Measurements from ENCODE around the gene MBD2.

MBD2 gene

DNA sequence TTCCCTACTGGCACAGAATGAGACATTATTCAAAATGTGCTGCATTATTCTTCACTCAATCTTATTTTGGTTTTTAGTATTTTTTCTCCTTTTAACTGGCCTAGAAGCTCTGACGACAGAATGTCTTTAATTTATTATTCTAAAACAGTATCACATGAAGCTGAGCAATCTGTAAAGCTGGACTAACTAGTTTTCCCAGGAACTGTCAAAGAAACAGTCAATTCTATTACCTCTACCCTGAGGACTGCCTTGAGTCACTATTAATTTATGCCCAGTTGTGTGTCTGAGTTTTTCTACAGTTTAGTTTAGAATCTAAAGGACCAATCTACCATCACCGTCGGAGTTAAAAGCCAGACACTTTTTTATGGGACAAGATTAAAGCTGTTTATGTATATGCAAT, 31.6 kb downstream of the MBD2 start:
- no peak for DNase-seq

DNA sequence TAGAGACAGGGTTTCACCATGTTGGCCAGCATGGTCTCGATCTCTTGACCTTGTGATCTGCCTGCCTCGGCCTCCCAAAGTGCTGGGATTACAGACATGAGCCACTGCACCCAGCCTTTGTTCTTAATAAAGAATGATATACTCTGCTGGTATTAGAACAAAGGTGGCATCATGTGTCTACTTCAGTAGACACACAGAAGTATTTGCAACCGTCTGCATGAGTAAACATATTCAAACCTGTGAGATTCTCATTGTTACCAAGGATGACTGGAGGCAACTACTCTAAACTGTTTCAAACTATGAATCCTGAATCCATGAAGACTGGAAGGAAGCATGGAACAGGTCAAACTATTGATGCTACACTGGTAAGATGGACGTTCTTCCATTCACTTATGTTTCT, 32.1 kb downstream of the MBD2 start:
- no peak for DNase-seq

DNA sequence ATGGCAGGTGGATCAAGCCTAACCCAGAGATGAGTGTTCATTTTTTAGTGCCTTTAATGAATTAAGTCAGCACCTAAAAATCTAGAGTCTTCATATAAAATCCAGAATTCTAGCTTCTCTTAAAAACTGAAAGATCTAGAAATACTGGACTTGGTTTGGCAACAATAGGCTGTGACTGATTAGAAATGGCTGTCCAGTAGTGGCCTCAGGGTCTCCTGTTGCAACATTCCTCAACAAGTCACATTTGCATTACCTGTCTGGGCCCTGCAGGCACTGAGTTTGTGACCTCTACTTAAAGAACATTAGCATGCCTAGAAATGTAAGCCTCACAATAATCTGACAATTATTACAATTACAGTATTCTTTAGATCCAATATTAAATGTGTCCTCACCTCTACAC, 33.1 kb downstream of the MBD2 start:
- no peak for DNase-seq

DNA sequence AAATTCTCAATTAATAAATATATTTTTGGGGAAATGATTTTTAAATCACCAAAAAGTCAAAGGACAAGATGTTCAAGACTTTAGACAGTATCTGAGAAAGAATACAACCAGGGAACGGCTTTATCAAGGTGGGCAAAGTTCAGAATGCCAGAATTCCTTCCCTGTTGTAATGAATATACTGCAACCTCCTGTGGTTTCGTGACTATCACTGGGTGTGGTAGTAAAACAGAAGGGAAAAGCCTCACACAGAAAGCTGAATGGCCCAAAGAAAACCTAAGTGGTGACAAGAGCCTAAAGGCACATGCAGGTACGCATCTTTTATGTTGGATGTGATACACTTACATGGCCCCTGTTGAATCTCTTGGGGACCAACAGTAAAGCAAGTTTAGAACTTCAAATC, 37.1 kb downstream of the MBD2 start:
- DNase-seq: no peak

DNA sequence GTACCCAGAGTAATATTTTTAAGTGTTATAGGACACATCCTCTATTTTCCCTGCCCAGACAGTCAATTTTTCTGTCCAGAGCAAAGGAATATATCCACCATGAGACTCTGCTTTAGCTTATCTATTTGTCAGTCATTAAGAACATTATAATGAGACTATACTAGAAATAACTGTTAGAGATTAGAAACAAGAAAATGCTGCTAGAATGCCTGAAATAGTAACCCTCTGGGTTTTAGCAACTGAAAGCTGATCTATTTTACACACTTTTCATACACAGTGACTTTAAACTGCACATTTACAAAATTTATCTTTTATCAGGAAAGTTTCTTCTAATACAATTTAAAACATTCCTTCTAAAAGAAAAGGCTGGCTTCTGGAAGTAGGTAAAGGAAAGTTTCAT, 39.6 kb downstream of the MBD2 start:
- DNase-seq: no peak

DNA sequence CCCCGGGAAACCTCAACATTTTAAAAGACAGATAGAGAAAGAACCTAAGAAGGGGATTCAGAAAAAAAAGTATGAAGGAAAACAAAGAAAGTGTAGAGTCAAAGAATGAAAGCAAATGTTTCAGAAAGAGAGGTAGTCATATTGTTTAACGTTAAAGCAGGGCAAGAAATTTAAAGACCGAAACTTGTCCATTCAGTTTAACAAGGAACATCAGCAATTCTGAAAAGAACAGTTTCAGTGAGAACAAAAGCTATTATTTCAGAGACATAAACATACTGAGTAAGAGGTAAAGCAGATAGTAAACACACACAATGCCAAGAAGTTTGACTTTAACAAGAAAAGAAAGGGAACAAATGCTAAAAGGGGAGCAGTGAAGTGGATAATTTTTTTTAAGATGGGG, 41.1 kb downstream of the MBD2 start:
- DNase-seq: no peak

DNA sequence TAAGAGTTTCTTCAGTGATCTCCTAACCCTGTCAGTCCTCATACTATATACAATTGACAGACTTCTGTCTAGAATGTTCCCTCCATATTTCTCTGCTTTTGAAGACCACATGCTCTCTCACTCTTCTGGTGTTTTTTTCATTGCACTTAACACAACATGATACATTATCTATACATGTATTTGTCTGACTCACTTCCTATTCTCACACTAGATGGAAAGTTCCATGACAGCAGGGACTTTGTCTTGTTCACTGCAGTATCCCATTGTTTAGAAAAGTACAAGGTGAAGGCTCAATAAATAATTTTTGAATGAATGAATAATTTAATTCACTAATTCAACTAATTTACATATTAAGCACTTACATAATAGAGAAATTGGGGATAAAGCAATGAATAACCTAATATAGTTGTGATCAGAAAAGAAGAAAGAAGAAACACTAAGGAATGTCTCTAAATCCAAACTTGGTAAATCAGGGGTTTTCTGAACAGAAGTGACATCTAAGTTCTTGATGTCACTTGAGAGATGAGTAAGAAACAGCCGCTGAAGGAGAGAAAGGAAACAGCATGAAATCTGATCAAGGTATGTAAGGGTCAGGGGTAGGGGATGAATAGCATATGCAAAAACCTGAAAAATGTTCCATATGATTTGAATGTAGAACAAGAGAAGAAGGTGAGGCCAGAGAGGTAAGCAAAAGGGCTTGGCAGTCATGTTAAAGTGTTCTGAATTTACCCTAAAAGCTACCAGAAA, 42.4 kb downstream of the MBD2 start:
- no peak for DNase-seq

DNA sequence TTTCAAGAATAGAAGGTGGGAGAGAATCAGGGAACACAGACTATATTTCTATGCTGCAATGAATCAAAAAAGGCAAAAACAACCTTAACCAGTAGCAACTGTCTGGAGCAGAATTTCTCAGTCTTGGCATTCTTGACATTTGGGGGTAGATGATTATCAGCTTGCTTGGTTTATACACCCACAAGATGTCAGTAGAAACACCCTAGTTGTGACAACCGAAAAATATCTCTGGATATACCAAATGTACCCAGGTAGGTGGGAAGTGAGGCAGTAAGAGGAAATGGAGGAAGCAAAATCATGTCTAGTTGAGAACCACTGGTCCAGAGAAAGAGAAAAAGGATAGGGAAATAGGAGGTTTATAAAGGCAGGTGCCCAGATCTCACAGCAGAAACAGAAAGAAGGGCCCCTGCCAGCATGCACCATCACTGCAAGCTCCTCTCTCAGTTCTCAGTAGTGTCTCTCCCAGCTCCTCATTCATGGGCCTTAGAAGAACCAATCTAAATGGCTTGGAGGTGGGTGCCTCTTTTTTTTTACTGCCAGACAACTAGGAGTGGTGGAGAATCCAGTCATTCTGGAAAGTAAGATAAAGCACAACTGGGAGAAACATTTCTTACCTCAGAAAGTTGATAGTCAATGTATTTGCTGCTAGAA, 50.4 kb downstream of the MBD2 start:
- no peak for DNase-seq

DNA sequence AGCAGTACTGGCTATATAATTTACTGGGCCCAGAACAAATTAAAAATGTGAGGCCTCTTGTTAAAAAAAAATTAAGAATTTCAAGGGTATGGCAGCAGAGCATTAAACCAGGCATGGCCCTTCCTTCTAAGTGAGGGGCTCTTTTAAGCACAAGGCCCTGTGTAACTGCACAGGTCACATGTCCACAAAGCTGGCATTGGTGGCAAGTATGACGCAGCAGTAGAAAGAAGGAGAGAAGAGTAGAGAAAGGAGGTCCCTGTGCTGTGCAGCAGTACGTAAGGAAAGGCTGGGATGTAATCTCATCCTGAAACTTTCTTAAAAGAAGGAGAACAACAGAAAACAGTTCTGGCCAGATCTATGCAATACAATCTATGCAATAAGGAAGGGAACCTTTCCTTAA, 51.2 kb downstream of the MBD2 start:
- no peak for DNase-seq

DNA sequence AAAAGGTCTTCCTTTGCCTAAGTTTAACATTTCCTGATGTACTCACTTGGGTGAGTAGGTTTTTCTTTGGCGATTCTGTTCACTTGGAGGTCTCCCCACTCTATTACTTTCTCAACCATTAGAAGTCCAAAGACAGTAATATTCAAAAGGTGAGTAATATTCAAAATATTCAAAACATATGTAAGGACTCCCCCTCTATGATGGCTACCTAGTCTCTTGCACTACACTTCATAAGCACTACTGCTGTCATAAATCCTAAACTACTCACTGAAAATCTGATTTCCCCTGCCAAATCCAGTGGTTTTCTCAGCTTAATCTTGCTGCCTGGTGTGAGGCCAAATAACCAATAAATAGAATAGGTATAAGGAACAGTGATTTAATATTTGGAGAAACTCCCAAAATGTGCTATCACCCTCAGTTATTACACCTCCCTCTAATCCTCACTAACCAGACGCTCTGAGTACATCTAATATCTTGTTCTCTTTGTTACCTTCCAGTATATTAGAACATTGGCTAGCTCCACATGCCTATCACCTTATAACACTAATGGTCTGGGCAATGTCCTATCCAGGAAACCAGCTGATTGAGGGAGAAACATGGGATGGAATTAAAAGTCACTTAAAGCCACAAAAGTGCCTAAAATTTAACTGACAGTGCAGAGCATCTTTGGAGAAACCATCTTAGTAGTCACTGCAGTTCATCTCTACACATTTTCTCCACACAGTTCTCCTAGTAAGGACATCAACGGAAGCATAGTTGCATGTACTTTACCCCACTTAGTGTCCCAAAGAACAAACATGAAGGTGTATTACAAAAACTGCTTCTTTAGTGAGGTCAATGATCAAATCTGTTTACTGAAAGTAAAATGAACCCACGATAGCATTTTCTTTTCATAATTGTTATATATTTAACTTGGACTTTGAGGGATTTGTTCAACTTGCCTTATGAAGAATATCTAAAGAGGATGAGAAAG, 54.8 kb downstream of the MBD2 start:
- DNase-seq: no peak

DNA sequence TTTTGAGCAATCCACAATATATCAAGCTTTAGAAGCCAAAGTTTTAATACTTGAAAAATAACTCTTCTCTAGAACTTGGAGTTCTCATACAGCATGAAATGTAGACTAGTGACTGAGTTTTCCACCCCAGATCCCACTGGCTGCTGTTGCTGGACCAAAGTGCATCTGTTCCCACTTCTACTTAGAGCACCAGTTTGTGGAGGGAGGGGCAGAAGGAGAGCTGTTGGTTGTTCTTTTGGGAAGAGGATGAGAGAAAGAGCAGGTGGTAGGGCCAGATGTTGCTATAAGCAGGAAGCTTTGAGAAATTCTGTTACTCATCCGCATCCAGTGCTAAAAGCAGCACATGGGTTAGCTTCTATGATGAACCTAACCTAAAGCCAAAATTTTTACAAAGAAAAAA, 59.0 kb downstream of the MBD2 start:
- no peak for DNase-seq

DNA sequence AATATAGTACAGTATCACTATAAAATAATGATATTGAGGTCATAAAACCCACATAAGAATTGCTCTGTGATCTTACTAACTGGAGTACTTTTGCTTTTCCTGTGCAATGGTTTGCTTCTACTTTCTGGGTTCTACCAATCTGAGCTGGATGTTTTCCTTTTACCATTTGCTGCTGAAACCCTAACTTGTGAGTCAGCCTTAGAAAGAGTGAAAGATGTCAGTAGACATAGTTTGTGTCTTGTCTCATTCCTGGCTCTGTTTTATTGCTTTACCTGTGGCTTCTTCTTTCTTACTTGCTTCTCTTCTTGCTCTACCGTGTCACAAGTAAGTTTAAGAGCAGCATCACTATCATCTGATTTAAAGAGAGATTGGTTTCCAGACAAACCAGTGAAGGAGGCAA, 61.0 kb downstream of the MBD2 start:
- DNase-seq: no peak

DNA sequence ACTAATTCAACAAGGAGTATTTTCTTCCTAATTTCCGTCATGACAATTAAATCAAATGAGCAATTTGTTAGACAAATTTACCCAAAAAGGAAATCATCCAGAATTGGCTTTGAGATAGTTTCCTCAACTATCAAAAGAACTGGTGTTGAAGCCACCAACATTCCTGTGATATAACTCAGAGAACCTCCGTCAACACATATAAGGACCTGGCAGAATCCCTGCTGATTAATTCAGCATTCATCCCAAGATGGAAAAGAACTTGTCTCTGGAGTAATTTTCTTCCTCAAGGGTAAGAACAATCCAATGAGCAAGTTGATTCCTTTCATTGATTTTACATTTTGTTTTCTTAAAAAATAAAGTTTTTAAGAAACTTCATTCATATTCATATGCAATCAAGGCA, 62.0 kb downstream of the MBD2 start:
- no peak for DNase-seq

DNA sequence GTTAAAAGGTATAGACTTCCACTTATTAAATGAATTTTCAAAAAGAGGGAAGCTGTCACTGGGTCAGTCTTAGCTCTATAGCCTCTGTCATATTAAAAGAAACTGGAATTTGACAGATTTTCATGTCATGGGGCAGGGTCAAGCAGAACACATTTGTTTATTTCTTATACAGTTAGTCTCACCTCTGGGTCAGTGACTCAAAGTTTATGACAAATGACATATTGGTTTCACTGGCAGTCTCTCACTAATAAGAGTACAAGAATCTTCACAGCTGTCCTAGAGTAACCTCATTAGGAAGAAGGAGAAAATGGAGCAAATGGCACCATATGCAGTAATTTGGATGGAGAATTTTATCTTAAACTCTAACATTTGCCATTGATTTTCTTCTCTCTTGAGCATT, 63.2 kb downstream of the MBD2 start:
- DNase-seq: no peak

DNA sequence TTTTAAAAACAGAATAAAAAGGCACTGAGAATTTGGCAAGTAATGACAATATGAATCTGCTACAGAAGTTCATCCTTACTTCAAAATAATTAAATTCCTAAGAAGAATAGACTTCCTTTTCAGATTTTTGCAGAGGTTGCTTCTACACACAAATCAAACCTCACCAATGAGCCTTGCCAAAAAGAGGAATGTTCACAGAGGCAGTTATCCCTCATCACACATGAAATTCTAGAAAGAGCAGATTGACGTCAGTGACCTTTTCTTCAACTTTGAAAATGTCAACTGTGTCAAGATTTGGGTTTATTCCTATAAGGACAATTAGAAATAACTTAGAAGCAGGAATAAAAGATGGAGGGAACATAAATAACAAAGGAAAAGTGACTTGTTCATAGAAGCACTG, 64.6 kb downstream of the MBD2 start:
- DNase-seq: no peak

DNA sequence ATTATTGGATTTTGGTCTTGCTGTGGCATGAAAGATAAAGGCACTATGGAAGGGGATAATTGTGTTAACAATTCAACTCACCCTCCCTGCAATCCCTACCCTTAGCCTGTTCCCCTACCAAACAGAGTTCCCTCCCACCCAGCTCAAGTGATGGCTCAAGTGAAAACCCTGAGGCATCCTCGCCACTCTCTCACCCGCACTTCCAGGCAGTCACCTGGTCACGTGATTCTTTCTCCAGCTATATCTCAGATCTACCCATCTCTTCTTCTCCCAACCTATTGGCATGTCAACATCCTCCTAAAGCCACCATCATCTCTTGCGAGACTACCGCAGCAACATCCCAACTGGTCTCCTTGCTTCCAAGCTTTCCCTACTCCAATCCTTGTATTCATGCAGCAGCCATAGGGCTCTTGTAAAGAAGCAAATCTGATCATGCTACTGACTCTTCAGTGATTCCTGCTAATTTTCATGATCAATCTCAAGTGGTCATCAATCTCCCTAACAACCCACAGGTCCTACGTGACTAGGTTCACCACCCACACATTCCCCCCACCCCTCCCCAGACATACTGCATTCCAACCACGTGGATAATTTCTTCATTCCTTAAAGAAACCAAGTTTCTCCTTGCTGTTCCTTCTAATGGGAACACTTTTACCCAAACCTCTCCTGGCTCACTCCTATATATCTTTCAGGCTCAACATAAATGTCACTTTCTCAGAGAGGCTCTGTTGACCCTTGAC, 66.7 kb downstream of the MBD2 start:
- DNase-seq: no peak

DNA sequence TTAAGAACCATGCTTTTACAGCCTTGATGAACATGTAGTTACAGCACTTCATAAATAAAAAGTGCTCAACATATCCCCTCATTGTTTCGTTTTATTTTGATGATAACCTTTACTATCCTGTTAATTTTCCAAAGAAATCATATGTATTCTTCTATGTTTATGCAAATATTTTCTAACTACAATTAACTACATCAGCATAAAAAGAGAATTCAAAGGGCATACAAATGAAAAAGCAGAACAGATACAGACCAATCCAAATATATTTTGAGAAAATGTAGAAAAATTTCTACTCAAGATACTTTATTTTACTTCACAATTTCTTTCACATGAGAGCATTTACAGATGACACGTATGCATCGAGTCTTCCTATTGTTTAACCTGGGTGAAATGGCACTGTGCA, 69.1 kb downstream of the MBD2 start:
- DNase-seq: no peak

DNA sequence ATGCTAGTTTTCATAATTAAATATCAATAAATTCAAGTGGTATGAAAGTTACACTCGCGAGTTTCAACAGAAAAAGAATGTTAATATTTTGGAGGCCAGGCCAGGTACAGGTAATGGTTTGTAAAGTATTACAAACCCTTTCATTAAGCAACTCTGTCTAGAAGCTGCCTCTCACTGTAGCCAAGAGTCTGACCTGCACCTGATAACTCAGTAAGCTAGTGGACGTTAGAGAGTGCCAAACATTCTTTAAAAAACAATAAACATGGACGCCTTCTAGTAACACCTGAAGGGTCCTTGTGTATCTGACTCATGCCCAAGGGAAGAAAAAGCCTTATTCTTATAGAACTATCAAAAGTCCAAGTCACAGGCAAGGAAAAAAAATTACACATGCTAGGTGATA, 70.2 kb downstream of the MBD2 start:
- no peak for DNase-seq

DNA sequence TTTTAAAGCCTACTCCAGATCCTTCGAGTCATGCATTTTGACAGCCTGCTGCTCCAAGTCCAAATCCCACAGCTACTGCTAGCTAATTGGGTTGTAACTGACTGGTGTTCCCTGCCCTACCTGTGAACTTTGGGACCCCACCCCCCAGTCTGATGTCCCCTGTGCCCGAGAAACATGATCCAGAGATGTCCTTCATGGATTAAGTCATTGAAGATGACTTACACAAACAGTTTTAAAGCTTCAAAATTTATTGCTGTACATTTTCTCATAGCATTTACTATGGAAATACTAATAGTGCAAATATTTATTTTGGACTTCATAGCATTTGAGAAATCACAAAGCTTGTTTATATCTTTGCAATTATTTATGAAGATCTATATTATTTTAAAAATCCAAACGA, 73.1 kb downstream of the MBD2 start:
- no peak for DNase-seq

DNA sequence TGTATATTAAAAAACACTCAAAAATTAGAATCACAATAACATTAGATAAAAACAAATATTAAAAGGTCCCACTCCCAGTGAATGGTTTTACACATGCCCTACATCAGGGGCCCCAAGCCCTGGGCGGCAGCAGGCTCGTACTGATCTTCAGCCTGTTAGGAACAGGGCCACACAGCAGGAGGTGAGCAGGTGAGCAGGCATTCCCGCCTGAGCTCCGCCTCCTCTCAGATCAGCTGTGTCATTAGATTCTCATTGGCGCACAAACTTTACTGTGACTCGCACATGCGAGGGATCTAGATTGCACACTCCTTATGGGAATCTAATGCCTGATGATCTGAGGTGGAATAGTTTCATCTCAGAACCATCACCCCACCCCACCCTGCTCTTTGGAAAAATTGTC, 74.2 kb downstream of the MBD2 start:
- DNase-seq: no peak

DNA sequence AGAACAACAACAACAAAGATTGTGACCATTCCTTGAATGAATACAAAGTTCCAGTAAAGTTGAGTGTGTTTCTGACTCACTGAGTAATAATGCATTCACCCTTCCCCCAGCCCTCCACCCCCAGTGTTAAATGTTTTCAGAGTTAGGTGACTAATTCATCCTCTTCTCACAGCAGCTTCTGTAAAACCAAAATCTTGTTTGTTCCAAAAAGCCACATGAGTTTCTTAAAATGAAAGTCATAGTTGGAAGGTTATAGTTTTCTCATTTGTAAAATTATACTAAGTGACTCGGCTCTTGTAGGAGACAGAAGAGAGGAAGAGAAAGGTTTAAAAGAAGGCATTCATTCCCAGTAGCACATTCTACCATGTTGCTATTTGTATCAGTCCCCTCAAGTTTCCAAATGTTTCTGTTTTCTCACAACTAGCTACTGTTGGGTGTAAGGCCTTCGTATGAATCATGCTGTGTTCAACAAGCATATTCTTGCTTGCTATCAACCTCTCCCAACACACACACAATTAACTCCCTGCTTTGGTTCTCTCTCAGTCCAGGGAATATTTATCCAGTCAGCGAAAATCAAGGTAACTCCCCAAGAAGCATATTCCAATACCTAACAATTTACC, 75.3 kb downstream of the MBD2 start:
- peak; percentile 76 for DNase-seq

DNA sequence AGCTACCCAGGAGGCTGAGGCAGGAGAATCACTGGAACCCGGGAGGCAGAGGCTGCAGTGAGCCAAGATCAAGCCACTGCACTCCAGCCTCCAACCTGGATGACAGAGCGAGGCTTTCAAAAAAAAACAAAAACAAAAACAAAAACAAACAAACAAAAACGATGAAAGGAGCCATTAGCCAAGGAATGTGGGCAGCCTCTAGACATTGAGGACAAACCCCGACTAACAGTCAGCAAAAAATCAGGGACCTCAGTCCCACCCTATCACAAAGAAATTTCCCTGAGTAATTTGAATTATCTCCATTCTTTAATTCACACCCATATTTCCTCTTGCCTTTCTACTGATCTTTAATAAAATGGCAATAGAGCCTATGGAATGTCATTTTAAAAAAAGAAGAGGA, 75.8 kb downstream of the MBD2 start:
- DNase-seq: no peak

DNA sequence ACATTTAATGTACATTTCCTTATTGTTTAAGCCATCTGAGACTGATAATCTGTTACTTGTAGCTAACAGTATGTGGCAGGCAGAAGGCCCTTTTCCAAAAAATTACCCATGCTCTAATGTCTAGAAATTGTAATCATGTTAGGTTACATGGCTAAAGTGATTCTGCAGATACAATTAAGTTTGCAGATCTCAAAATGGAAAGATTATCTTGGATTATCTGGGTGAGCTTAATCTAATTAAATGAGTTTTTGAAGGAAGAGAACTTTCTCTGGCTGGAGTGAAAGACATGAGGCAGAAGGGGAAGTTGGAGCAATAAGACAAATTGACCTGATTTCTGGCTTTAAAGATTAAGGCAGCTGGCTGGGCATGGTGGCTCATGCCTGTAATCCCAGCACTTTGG, 76.3 kb downstream of the MBD2 start:
- DNase-seq: no peak
